Left colon (tissue), 2 donors: ENCODE results near the gene HCCS. TPM values are rescaled to one million over a fixed set of nuclear protein-coding genes. Genes with fewer than 3 reads are reported as not detected.

ENCODE experiments used
- ATAC-seq: fragments of 200-7000 bp; cut with Tn5 transposase; one replicate; pipeline ENCODE4 v1.9.1; 2020; ENCODE audit warnings: mild to moderate bottlenecking, moderate library complexity
- DNase-seq, 2 donors: peaks; one replicate each; pipeline ENCODE4 v3.0.0-alpha.2; 2020
- intact Hi-C, 2 donors: fragments of 100-400 bp; cut with DNase I in 1 of 2; cut with micrococcal nuclease in 1 of 2; formaldehyde crosslinking; loops; one replicate each; pipeline versions ENCODE4 v1.11.2 to v1.14.0; 2022; cut with DNase I, micrococcal nuclease
- total RNA-seq, 2 donors: library from RNA; stranded (reverse); fragmentation: NEBNext Ultra II Directional; extraction: Animal tissue kit (Norgen Biotek cat#: 25700); gene quantifications; one replicate each; pipeline ENCODE4 v1.2.1, GENCODE V29; 2021
- donor health status: DM: no; HTN: no; CAD: no.
- donor health status: DM: yes; HTN: yes; CAD: no.

Gene HCCS
- total RNA-seq, 2 donors from 2014 or later = 40.8 to 43.6 TPM

DNA sequence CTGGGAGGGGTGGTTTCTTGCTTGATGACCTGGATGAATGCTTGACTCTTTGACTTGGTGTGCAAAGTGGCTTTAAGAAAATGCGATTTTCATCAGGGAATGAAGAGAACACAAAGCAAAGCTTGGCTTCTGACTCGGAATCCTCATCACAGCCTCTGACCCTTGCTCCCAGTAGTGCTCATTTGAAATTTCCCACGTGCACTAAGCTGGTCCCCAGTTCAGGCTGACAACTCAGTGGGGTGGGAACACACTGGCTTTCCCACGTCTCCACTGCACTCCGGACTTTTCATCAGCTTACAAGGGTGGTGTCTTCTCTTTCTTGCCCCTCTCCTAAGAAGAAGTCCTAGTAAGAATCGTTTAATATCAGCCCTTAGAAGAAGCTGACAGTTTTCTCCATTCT is 53.3 kb downstream of the HCCS start:
- intact Hi-C loops = no loop called here
- ATAC-seq = no peak
- no peak for DNase-seq

DNA sequence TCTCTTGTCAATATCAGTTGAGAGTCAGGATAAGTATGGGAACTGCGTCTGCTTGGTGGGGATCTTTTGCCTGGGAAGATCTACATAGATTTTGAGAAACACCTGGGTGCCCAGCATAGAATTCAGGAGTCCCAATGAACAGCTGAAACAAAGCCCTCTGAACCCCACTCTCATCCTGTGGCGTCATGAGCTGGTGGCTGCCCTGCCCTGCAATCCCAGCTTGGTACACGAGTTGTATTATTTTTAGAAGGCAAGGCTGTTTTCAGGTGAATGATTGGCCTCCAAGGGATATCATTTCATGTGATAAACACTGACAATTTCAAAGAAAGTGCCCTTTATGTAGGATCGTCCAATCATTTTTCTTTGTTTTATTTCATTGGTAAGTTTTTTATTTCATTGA is 60.8 kb downstream of the HCCS start:
- ATAC-seq = no peak
- intact Hi-C loops = no loop called here
- no peak for DNase-seq

DNA sequence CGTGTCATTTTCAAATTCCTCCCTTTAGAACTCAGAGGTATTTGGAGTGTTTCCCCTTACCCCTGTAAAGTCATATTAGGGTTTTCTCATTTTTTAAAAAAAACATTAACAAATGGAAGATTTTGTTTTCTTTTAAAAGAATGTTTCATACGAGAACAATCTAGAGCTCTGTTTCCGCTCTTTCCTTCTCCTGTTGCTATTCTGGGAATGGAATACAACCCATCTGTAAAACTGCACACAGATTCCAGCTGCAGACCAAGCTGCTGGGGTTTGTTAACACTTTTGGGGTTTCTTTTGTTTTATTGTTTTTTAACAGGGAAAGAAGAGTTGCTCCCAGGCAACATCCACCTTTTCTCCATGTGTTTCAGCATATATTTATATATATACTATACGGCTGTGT is 61.3 kb downstream of the HCCS start:
- intact Hi-C loops = no loop called here
- no peak for ATAC-seq
- no peak for DNase-seq

Other genes starting within 250 kb of the HCCS start
- not detected for gene AMELX, start 182.1 kb downstream of the HCCS start, total RNA-seq